GM19468 (cell line): Measurements from ENCODE around the gene SLC22A23.
"Not testable (repeated sequence)": the region's sequence is repeated elsewhere in the genome, so short reads cannot be mapped to it uniquely, and the experiment has no call there.

Experiments used
- ATAC-seq: cut with Tn5 transposase; IDR thresholded peaks from one replicate; pipeline ENCODE4 v1.9.1; 2021; ENCODE audit warnings: mild to moderate bottlenecking, moderate library complexity, moderate number of reproducible peaks; ENCODE audit not compliant: unreplicated experiment; ENCODE audit errors: extremely low read depth

Gene SLC22A23

DNA sequence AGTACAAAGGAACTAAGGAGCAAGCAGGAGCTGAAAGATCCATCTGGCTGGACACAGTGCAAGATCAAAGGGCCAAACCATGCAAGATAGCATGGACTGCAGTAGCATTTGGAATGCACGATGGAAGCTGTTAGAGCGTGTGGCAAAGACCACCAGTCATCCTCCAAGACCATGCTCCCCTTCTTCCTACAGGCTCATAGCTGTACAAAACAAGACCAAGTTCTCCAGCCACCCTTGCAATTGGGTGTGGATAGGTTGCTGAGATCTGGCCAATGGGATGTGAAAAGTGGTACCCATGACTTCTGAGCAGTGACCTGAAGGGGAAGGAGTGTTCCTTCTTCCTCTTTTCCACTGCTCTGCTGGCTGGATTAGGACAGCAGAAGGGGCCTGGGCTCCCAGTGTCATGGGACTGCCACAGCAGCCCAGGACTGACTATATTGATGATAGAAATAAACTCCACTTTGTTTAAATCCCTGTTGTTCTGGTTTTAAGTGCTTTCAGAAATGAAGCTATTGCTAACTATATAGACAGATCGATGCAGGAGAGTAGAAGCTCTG lies 64.9 kb downstream of the SLC22A23 start:
- no peak for ATAC-seq

DNA sequence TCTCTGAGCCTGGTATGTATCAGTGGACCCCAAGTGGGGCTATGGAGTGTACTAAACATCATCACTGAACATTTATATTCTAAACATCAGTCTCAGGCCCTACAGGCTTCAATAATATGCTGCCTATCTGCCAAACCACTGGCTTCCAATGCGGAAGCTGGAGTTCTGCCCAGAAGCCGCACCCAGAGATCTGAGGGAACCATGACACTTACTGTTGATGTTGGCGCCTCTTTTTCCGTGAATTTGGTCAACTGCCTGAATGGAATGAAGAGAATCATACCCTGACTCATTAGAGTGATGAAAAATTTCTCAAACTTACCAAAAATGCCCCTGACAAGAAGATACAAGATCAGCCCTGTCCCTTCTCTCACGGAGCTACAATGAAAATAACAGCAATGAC lies 66.2 kb downstream of the SLC22A23 start:
- no peak for ATAC-seq

DNA sequence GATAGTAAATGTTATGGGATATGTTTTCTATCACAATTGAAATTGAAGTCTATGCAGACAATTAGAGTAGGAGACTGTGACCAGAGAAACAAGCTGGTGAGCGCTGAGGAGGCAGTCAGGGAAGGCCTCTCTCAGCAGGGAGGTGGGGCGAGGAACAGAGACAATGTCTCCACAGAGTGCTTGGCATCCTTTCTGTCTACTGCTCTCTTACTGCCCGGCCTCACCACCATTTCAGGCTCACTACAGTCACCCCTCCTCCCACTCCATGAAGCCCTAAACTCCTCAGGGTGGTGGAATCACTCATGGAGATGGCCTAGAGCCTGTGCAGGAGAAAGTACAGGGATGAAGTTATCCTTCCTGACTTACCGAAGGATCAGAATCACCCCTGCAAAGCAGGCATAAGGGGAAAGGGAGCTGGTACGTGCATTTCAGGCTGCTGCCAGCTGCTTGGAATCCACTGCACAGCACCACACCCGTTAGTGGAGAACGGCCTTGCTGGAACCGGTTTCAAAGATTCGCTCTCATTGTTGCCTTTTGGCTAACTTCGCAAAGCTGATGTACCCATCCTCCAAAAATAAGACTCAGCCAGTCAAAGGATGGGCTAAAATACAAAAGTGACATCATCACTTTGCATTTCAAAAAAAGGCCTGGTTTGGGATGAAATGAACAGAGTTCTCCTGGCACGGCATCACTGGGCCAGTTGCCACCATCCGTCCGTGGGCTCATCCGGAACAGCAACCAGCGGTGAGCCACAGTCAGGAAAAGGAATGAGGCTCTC lies 67.3 kb downstream of the SLC22A23 start:
- ATAC-seq: no peak

DNA sequence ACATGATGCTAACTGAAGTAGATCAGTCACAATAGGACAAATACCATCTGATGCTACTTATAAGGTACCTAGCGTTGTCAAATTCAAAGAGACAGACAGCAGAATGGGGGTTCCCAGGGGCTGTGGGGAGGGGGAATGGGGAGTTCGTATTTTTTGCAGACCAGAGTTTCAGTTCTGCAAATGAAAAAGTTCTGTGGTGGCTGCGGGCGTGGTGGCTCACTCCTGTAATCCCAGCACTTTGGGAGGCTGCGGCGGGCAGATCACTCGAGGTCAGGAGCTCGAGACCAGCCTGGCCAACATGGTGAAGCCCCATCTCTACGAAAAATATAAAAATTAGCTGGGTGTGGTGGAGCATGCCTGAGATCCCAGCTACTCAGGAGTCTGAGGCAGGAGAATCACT lies 68.1 kb downstream of the SLC22A23 start:
- ATAC-seq: no peak

DNA sequence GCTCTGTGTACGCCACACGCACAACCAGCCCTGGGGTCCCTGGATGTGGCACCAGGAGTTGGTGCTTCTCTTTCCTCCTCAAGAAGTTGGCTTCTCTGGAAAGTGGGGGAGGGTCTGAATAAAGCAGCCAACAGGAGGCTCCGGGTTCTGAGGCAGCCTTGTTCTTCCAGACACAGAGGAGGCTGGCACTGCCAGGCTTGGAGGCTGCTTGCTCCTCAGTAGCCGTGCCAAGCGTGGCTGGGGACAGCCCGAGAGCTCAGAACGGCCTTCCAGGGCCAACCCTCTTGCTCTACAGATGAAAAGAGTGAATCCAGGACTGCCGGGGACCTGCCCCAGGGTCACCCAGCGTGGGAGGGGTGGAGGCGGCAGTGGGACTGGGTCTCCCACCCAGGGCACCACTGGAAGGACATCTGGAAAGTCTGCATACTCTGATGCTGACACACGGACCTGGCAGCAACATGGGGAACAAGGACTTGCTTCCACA lies 70.4 kb downstream of the SLC22A23 start:
- no peak for ATAC-seq

GRCh38 chr6:3385660-3386151 lies 71.1 kb downstream of the SLC22A23 start:
- no peak for ATAC-seq

DNA sequence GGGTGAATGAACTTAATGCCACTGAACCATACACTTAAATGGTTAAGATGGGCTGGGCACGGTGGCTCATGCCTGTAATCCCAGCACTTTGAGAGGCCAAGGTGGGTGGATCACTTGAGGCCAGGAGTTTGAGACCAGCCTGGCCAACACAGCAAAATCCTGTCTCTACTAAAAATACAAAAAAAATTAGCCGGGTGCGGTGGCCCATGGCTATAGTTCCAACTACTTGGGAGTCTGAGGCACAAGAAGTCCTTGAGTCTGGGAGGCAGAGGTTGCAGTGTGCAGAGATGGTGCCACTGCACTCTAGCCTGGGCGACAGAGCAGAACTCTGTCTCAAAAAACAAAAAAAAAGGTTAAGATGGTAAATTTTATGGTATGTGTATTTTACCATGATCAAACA lies 71.7 kb downstream of the SLC22A23 start:
- ATAC-seq: not testable (repeated sequence)

- no peak for ATAC-seq
These were observed 72.4 kb downstream of the SLC22A23 start for GRCh38 chr6:3384241-3385143.

DNA sequence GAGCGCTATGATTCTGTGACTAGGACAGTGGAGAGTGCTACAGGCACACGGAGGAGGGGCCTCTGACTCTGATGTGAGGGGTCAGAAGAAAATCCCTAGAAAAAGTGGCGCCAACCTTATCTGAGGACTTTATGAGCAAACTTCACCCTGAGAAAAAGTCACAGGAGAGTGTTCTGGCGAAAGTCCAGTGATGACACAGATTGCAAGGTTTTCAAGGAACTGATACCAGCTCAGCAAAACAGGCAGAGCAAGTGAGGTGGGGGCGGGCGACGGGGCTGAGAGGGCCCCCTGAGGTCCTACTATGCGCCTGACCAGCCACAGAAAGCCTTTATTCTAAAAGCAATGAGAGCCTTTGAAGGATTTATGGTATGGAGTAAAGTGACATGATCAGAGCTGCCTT lies 73.3 kb downstream of the SLC22A23 start:
- ATAC-seq: no peak

DNA sequence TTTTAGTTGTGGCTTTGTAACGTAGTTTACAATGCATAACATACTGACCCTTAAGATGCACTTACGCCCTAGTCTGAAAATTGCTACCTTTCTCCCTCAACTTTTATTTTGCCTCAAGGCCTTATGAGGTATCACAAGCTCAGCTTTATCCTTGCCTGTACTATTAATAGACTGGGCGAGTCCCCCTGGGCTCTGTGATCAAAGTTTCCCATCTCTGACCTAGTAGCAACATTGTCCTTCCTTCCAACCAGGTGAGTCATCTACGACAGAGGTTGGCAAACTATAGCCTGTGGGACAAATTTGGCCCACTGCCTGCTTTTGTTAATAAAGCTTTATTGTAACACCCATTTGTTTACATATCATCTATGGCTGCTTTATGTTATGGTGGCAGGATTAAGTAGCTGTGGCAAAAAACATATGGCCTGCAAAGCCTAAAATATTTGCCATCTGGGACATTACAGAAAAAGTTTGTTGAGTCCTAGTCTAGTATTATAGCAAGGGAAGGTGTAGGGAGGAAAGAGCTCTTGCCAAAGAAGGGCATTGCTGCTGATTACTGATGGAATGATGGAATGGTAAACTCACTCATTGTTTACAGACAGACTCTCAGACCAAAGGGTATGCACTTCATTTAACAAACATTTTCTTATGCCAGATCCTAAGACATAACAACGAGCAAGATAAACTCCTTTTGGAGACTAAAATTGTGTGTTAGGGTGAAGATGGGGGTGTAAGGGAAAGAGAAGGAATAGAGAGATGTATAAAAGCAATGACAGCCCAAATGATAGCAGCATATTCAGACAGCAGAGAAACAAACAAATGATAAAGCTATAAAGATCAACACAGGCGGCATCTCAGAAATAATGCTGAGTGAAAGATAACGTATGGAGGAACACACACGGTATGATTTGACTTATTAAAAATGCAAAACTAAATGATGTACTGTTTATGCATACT lies 74.2 kb downstream of the SLC22A23 start:
- no peak for ATAC-seq

DNA sequence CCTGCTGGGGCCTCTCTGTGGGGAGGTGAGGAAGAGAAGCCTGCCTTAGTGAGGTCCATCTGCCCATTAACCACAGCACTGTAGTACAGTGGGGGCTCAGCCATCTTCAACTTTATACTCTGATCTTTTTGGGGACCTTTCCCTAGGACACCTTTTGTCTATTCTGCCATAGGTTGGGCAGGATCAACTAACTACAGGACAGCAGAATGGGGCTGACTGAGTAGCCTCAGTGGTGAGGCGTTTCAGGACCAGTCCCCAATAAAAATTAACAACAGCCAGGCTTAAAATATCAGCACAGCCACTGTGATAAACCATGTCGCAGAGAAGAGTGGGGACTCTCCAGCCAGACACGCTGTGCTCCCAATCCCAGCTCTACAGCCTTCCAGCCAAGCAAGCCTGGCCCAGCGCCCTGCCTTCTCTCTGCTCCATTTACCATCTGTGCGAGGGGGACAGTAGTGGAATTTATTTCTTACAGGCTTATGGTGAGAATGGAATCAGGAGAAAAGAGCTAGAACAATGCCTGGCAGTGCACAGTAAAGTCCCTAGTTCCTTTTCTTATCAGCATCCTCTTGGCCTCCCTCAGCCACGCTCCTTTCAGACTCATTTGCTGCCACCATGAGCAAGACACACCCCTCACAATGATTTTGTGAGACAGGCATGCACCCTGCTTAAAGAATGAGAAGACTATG lies 75.5 kb downstream of the SLC22A23 start:
- ATAC-seq: no peak

DNA sequence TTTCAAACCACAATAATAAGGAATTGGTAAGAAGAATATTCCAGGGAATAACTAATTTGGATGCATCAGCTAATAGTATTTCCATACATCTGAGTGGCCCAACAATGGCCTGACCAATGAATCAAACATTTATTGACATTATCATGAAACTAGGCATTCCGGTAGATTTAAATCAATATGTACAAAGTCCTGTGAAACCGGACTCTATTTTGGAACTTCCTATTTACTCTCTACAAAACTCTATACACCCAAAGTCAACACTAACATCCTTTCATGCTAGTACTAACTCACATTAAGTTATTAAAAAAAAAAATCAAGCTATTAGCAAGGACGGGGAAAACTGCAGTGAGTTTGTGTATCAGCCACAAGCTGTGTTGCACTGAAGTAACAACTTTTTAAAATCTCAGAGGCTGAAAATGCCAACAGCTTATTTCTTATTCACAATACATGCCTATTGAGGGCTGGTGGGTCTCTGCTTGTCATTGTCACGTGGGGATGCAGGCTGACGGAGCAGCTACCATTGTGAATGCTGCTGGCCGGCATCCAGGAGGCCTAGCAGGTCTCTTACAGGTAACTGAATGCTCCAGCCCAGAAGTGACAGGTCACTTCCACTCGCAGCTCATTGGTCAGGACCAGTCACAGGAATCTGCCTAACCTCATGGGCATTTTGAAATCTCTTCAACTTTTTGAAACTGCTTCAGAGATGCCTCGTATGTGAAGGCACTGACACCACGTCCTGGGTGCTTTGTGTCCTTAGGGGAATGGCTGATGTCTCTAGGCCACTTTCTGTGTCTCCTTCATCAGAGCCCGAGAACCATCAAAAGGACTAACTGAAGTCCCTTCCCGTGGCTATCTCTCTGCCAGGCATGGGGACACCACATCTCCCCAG lies 76.3 kb downstream of the SLC22A23 start:
- no peak for ATAC-seq

DNA sequence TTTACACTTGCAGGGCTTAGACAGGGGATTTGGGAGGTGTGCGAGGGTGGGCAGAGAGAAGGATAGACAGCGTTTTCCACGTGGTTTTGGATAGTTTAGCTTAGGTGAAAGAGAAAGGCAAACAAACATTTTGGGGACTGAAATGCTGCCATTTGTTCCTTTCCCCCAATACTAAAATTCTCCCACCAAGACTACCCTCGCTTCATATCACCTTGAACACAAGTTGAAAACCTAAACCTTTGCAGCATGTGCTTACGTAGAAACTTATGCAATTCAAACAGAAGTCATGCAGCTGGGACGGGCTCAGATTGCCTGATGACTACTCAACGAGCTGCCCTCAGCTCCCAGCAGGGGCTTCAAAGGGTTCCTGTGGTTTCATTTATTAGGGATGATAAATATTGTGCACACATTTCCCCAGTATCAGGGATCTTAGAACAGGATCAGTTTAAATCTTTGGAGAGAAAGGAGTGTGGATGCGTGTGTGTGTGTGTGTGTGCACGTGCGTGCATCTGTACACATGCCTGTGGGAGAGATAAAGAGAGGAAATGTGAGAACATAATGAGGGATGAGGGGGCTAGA lies 77.3 kb downstream of the SLC22A23 start:
- no peak for ATAC-seq

- ATAC-seq: not testable (repeated sequence)
These were observed 78.0 kb downstream of the SLC22A23 start for GRCh38 chr6:3378808-3379207.

- ATAC-seq: not testable (repeated sequence)
These were observed 78.5 kb downstream of the SLC22A23 start for GRCh38 chr6:3378398-3378782.

DNA sequence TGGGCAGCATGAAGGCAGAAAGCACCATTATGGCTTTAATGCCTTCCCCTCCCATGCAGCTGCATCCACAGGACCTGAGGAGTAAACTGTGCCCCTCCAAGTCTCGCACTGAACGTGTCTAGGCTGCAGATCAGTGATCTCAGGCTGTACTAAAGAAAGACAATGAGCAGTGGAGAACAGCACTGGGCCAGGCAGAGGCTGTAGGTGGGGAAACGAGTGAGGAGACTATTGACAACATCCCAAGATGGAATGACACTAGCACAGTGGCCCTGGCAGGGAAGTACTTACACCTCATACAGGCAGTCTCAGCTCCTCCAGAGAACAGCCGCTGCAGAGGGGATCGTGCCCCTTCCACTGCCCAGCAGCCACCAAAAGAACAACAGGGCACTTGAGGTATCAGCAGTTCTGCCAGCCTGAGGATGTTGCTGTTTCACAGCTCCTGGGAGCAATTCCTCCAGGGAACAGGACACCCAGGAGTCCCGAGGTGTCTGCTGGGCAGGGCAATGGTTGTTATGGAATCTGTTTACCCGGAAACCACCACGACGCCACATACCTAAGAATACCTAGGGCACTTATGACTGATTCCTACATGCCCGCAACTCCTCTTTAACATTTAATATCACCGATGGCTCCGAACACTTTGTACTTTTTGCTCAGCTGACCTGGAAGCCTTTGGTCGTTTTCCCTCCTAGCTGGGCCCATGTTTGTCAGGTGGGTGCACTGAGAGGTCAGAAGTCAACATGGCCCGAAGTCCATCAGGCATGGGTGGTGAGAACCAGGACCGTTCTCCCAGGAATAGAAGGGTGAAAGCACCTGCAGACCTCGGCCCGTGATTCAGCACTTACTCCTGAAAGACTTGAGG lies 79.1 kb downstream of the SLC22A23 start:
- ATAC-seq: no peak
